WTC11 (cell line): ENCODE data around the gene STRA6.

Source experiments
- FOXJ3 ChIP-seq: sonication (generic); formaldehyde crosslinking; IDR thresholded peaks from 2 replicates; pipeline ENCODE4 v1.9.0; 2021; ENCODE audit warnings: missing genetic modification reagents, mild to moderate bottlenecking, borderline replicate concordance
- PRRX2 ChIP-seq: fragments of 250-450 bp; sonication (Bioruptor Pico); IDR thresholded peaks from 2 replicates; pipeline ENCODE4 v1.8.0; 2021; ENCODE audit warnings: mild to moderate bottlenecking
- ZNF121 ChIP-seq: sonication (generic); formaldehyde crosslinking; IDR thresholded peaks from 2 replicates; pipeline ENCODE4 v1.8.0; 2023; ENCODE audit warnings: missing genetic modification reagents
- TF ChIP-seq, protein P1 (sequence below): fragments of 250-450 bp; sonication (Bioruptor Pico); IDR thresholded peaks from 2 replicates; pipeline ENCODE4 v2.1.2; 2022; ENCODE audit warnings: mild to moderate bottlenecking, moderate library complexity
- TF ChIP-seq, protein P2 (sequence below): fragments of 200-600 bp; IDR thresholded peaks from 2 replicates; pipeline ENCODE4 v1.8.0; 2022; ENCODE audit warnings: antibody characterized with exemption
- TF ChIP-seq, protein P3 (sequence below): sonication (generic); formaldehyde crosslinking; IDR thresholded peaks from 2 replicates; pipeline ENCODE4 v1.8.0; 2022; ENCODE audit warnings: mild to moderate bottlenecking, missing genetic modification reagents
- TF ChIP-seq, protein P4 (sequence below): fragments of 250-450 bp; sonication (Bioruptor Pico); IDR thresholded peaks from 2 replicates; pipeline ENCODE4 v1.9.0; 2021; ENCODE audit warnings: mild to moderate bottlenecking, borderline replicate concordance
- TF ChIP-seq, protein P5 (sequence below): sonication (generic); formaldehyde crosslinking; IDR thresholded peaks from 2 replicates; pipeline ENCODE4 v1.8.1; 2023; ENCODE audit warnings: mild to moderate bottlenecking, missing genetic modification reagents
- TF ChIP-seq, protein P6 (sequence below): sonication (generic); formaldehyde crosslinking; IDR thresholded peaks from 2 replicates; pipeline ENCODE4 v1.8.1; 2023; ENCODE audit warnings: mild to moderate bottlenecking, missing genetic modification reagents, moderate library complexity
- TF ChIP-seq, protein P7 (sequence below): sonication (generic); formaldehyde crosslinking; IDR thresholded peaks from 2 replicates; pipeline ENCODE4 v1.8.1; 2022; ENCODE audit warnings: missing genetic modification reagents, borderline replicate concordance

DNA sequence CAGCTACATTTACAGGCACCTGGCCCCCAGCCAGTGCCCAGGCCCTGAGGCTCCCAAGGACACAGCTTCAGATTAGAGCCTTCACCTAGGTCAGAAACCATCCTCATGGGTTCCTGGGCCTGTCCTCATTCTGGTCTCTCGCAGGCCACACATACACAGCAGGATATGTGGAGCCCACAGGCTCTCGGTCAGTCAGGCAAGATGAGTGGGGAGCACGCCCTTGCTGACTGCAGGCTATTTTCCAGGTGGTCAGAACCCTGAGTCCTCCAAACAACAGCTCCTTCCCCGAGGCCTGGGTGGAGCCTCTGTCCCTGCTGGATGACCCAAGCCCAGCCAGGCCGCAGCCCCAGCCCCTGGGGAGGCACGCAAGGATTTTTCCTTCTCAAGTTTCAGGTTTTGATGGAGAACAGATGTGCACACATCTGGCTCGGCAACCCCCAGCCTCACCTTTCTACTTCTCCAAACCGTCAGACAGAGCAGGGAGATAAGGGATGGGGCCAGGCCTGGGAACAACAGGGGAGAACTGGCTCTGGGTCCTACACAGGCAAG, 1.6 kb downstream of the STRA6 start:
- TF ChIP-seq, protein P1, sequence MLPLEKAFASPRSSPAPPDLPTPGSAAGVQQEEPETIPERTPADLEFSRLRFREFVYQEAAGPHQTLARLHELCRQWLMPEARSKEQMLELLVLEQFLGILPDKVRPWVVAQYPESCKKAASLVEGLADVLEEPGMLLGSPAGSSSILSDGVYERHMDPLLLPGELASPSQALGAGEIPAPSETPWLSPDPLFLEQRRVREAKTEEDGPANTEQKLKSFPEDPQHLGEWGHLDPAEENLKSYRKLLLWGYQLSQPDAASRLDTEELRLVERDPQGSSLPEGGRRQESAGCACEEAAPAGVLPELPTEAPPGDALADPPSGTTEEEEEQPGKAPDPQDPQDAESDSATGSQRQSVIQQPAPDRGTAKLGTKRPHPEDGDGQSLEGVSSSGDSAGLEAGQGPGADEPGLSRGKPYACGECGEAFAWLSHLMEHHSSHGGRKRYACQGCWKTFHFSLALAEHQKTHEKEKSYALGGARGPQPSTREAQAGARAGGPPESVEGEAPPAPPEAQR (CRISPR knock-in tag) = no peak
- TF ChIP-seq, protein P2, sequence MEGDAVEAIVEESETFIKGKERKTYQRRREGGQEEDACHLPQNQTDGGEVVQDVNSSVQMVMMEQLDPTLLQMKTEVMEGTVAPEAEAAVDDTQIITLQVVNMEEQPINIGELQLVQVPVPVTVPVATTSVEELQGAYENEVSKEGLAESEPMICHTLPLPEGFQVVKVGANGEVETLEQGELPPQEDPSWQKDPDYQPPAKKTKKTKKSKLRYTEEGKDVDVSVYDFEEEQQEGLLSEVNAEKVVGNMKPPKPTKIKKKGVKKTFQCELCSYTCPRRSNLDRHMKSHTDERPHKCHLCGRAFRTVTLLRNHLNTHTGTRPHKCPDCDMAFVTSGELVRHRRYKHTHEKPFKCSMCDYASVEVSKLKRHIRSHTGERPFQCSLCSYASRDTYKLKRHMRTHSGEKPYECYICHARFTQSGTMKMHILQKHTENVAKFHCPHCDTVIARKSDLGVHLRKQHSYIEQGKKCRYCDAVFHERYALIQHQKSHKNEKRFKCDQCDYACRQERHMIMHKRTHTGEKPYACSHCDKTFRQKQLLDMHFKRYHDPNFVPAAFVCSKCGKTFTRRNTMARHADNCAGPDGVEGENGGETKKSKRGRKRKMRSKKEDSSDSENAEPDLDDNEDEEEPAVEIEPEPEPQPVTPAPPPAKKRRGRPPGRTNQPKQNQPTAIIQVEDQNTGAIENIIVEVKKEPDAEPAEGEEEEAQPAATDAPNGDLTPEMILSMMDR = no peak
- TF ChIP-seq, protein P3, sequence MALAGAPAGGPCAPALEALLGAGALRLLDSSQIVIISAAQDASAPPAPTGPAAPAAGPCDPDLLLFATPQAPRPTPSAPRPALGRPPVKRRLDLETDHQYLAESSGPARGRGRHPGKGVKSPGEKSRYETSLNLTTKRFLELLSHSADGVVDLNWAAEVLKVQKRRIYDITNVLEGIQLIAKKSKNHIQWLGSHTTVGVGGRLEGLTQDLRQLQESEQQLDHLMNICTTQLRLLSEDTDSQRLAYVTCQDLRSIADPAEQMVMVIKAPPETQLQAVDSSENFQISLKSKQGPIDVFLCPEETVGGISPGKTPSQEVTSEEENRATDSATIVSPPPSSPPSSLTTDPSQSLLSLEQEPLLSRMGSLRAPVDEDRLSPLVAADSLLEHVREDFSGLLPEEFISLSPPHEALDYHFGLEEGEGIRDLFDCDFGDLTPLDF (CRISPR knock-in tag) = no peak
- TF ChIP-seq ZNF121 = no peak
- TF ChIP-seq, protein P4, sequence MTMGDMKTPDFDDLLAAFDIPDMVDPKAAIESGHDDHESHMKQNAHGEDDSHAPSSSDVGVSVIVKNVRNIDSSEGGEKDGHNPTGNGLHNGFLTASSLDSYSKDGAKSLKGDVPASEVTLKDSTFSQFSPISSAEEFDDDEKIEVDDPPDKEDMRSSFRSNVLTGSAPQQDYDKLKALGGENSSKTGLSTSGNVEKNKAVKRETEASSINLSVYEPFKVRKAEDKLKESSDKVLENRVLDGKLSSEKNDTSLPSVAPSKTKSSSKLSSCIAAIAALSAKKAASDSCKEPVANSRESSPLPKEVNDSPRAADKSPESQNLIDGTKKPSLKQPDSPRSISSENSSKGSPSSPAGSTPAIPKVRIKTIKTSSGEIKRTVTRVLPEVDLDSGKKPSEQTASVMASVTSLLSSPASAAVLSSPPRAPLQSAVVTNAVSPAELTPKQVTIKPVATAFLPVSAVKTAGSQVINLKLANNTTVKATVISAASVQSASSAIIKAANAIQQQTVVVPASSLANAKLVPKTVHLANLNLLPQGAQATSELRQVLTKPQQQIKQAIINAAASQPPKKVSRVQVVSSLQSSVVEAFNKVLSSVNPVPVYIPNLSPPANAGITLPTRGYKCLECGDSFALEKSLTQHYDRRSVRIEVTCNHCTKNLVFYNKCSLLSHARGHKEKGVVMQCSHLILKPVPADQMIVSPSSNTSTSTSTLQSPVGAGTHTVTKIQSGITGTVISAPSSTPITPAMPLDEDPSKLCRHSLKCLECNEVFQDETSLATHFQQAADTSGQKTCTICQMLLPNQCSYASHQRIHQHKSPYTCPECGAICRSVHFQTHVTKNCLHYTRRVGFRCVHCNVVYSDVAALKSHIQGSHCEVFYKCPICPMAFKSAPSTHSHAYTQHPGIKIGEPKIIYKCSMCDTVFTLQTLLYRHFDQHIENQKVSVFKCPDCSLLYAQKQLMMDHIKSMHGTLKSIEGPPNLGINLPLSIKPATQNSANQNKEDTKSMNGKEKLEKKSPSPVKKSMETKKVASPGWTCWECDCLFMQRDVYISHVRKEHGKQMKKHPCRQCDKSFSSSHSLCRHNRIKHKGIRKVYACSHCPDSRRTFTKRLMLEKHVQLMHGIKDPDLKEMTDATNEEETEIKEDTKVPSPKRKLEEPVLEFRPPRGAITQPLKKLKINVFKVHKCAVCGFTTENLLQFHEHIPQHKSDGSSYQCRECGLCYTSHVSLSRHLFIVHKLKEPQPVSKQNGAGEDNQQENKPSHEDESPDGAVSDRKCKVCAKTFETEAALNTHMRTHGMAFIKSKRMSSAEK (CRISPR knock-in tag) = no peak
- TF ChIP-seq, protein P5, sequence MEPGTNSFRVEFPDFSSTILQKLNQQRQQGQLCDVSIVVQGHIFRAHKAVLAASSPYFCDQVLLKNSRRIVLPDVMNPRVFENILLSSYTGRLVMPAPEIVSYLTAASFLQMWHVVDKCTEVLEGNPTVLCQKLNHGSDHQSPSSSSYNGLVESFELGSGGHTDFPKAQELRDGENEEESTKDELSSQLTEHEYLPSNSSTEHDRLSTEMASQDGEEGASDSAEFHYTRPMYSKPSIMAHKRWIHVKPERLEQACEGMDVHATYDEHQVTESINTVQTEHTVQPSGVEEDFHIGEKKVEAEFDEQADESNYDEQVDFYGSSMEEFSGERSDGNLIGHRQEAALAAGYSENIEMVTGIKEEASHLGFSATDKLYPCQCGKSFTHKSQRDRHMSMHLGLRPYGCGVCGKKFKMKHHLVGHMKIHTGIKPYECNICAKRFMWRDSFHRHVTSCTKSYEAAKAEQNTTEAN (CRISPR knock-in tag) = no peak
- TF ChIP-seq PRRX2 (CRISPR knock-in tag) = no peak
- no peak for TF ChIP-seq FOXJ3
- TF ChIP-seq, protein P6, sequence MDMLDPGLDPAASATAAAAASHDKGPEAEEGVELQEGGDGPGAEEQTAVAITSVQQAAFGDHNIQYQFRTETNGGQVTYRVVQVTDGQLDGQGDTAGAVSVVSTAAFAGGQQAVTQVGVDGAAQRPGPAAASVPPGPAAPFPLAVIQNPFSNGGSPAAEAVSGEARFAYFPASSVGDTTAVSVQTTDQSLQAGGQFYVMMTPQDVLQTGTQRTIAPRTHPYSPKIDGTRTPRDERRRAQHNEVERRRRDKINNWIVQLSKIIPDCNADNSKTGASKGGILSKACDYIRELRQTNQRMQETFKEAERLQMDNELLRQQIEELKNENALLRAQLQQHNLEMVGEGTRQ (CRISPR knock-in tag) = no peak
- TF ChIP-seq, protein P7, sequence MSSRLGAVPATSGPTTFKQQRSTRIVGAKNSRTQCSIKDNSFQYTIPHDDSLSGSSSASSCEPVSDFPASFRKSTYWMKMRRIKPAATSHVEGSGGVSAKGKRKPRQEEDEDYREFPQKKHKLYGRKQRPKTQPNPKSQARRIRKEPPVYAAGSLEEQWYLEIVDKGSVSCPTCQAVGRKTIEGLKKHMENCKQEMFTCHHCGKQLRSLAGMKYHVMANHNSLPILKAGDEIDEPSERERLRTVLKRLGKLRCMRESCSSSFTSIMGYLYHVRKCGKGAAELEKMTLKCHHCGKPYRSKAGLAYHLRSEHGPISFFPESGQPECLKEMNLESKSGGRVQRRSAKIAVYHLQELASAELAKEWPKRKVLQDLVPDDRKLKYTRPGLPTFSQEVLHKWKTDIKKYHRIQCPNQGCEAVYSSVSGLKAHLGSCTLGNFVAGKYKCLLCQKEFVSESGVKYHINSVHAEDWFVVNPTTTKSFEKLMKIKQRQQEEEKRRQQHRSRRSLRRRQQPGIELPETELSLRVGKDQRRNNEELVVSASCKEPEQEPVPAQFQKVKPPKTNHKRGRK (CRISPR knock-in tag) = no peak
